Neuronal stem cell (in vitro differentiated cells): Measurements from ENCODE around the gene NPIPA8. TPM values are rescaled to one million over a fixed set of nuclear protein-coding genes. Genes with fewer than 3 reads are reported as not detected.
"Not testable (repeated sequence)": the region's sequence is repeated elsewhere in the genome, so short reads cannot be mapped to it uniquely, and the experiment has no call there.

ENCODE experiments used
- DNase-seq: peaks from one replicate; pipeline ENCODE4 v3.0.0-alpha.2; 2013; ENCODE audit warnings: low spot score
- H2AFZ ChIP-seq: one replicate; pipeline ENCODE4 v1.6.1; 2013; ENCODE audit warnings: mild to moderate bottlenecking, low read length, inconsistent platforms
- H2AK5ac ChIP-seq: 2 replicates; pipeline ENCODE4 v1.6.1; 2013; ENCODE audit warnings: low read depth, mild to moderate bottlenecking, inconsistent platforms, low read length, moderate library complexity, mixed read lengths
- H2BK120ac ChIP-seq: 2 replicates; pipeline ENCODE4 v1.6.1; 2013; ENCODE audit warnings: low read depth, mild to moderate bottlenecking, inconsistent platforms, low read length, moderate library complexity, mixed read lengths
- H2BK12ac ChIP-seq: one replicate; pipeline ENCODE4 v1.6.1; 2013; ENCODE audit warnings: low read length, inconsistent platforms
- H2BK15ac ChIP-seq: 2 replicates; pipeline ENCODE4 v1.6.1; 2013; ENCODE audit warnings: mild to moderate bottlenecking, low read length, inconsistent platforms, mixed read lengths
- H2BK5ac ChIP-seq: one replicate; pipeline ENCODE4 v1.6.1; 2013; ENCODE audit warnings: inconsistent platforms, mild to moderate bottlenecking, low read length, moderate library complexity
- H3K14ac ChIP-seq: one replicate; pipeline ENCODE4 v1.6.1; 2013; ENCODE audit warnings: low read length, inconsistent platforms
- H3K18ac ChIP-seq: 2 replicates; pipeline ENCODE4 v1.6.1; 2013; ENCODE audit warnings: low read length, inconsistent platforms
- H3K23ac ChIP-seq: 2 replicates; pipeline ENCODE4 v1.6.1; 2013; ENCODE audit warnings: low read depth, mild to moderate bottlenecking, mixed read lengths, low read length, inconsistent platforms; ENCODE audit not compliant: poor library complexity
- H3K27ac ChIP-seq: replicated peaks from 3 replicates; pipeline ENCODE4 v1.5.1; 2013; ENCODE audit warnings: low read length, inconsistent platforms
- H3K27me3 ChIP-seq, 3 experiments: 2 replicates each; pipeline ENCODE4 v1.6.1; 2013; ENCODE audit warnings: low read length in 3 of 3, mild to moderate bottlenecking in 2 of 3, inconsistent platforms in 1 of 3, low read depth in 1 of 3, mixed read lengths in 1 of 3, moderate library complexity in 1 of 3; ENCODE audit not compliant: control insufficient read depth in 3 of 3, insufficient read depth in 3 of 3
- H3K36me3 ChIP-seq, 2 donors: replicated peaks in 1 of 2; 2 replicates each; pipeline ENCODE4 v1.6.1; 2013; ENCODE audit warnings: low read length in 2 of 2; ENCODE audit not compliant: control insufficient read depth in 2 of 2, insufficient read depth in 2 of 2
- H3K4ac ChIP-seq: 2 replicates; pipeline ENCODE4 v1.6.1; 2013; ENCODE audit warnings: inconsistent platforms, mild to moderate bottlenecking, low read length, moderate library complexity
- H3K4me1 ChIP-seq, 2 donors: 1 replicate in 1 of 2; 2 replicates in 1 of 2; pipeline ENCODE4 v1.6.1; 2013; ENCODE audit warnings: low read length in 2 of 2, low read depth in 1 of 2; ENCODE audit not compliant: control insufficient read depth in 2 of 2, insufficient read depth in 1 of 2
- H3K4me2 ChIP-seq: one replicate; pipeline ENCODE4 v1.6.1; 2013; ENCODE audit warnings: mild to moderate bottlenecking, low read length, inconsistent platforms; ENCODE audit not compliant: insufficient read depth, poor library complexity, severe bottlenecking
- H3K4me3 ChIP-seq, 2 donors: 2 replicates each; pipeline ENCODE4 v1.5.1; 2013; ENCODE audit warnings: low read length in 2 of 2, mild to moderate bottlenecking in 2 of 2, inconsistent platforms in 1 of 2, moderate library complexity in 1 of 2
- H3K79me1 ChIP-seq: one replicate; pipeline ENCODE4 v1.6.1; 2013; ENCODE audit warnings: low read depth, mild to moderate bottlenecking, inconsistent platforms, low read length, moderate library complexity
- H3K9ac ChIP-seq: one replicate; pipeline ENCODE4 v1.6.1; 2013; ENCODE audit warnings: mild to moderate bottlenecking, low read depth, low read length, inconsistent platforms; ENCODE audit not compliant: poor library complexity
- H3K9me3 ChIP-seq, 2 donors: replicated peaks in 1 of 2; 2 replicates each; pipeline versions ENCODE3 to v1.6.1; 2013; ENCODE audit warnings: low read length in 2 of 2, mild to moderate bottlenecking in 2 of 2, inconsistent platforms in 1 of 2, low read depth in 1 of 2, mixed read lengths in 1 of 2, moderate library complexity in 1 of 2; ENCODE audit not compliant: control insufficient read depth in 2 of 2, insufficient read depth in 1 of 2
- H4K8ac ChIP-seq: one replicate; pipeline ENCODE4 v1.6.1; 2013; ENCODE audit warnings: low read depth, mild to moderate bottlenecking, inconsistent platforms, low read length, moderate library complexity
- H4K91ac ChIP-seq: one replicate; pipeline ENCODE4 v1.6.1; 2013; ENCODE audit warnings: low read length, low read depth, mild to moderate bottlenecking, inconsistent platforms; ENCODE audit not compliant: poor library complexity
- WGBS, 2 donors: extraction: QIAGEN DNeasy Blood & Tissue Kit; methylation state at CpG; one replicate each; pipeline ENCODE4 v1.1.7; 2013; ENCODE audit warnings: missing lambda C conversion rate in 2 of 2, mixed read lengths in 1 of 2; ENCODE audit not compliant: insufficient read length in 2 of 2, insufficient replicate concordance in 1 of 2; ENCODE audit errors: extremely low coverage in 2 of 2; 5-methylcytosine and 5-hydroxymethylcytosine counted together
- polyA plus RNA-seq, 2 experiments: library from polyadenylated mRNA; stranded (reverse); fragments of 200-250 nt; gene quantifications; one replicate each; pipeline ENCODE4 v1.2.3, GENCODE V29; 2013

The NPIPA8 gene
- 11.4 TPM for polyA plus RNA-seq (2013, experiment 1 of 2)
- 12.2 TPM for polyA plus RNA-seq (2013, experiment 2 of 2)

DNA sequence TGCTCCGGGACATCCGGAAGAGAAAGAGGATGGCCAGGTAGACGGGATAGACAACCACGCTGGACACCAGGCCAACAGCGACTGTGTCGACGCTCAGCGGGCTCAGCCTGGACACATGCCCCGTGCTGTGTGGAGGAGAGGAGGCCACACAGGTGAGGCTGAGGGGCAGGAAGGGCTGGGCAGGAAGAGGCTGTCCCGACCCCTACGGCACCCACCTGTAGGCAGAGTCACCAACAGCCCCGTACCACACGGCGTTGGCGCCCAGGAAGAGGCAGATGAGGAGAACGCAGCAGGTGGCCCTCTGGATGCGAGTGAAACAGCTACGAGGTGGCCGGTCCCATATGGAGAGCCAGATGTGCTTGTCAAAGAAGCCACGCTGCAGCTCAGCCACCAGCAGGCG, at the start of gene NPIPA8:
TSS of gene NPIPA8 (minus strand) at position 101 of the 400 bp plus-strand sequence. CDS start 4,074 bp downstream, outside the sequence.
- WGBS, 2 donors = no CpG with 5 or more reads among the region's 21 CpGs
- not testable (repeated sequence) for H2BK5ac ChIP-seq, H3K4me3 ChIP-seq, H3K4me1 ChIP-seq, H3K23ac ChIP-seq, H3K27ac ChIP-seq, H3K4ac ChIP-seq, H2AK5ac ChIP-seq, H3K14ac ChIP-seq, H3K36me3 ChIP-seq, H3K27me3 ChIP-seq, H3K4me2 ChIP-seq, H4K8ac ChIP-seq, H2BK15ac ChIP-seq, H2BK120ac ChIP-seq, H2AFZ ChIP-seq, H3K18ac ChIP-seq, H3K79me1 ChIP-seq, H3K9ac ChIP-seq, H3K9me3 ChIP-seq, H2BK12ac ChIP-seq, H4K91ac ChIP-seq, DNase-seq

GRCh38 chr16:18385285-18385684, 48.7 kb upstream of the NPIPA8 start:
- not testable (repeated sequence) for H3K27me3 ChIP-seq, H3K79me1 ChIP-seq, H3K4ac ChIP-seq, H2AFZ ChIP-seq, H2BK12ac ChIP-seq, H4K91ac ChIP-seq, H3K4me1 ChIP-seq, H3K23ac ChIP-seq, H3K14ac ChIP-seq, H3K4me3 ChIP-seq, H2BK15ac ChIP-seq, H2BK5ac ChIP-seq, H3K9me3 ChIP-seq, H2AK5ac ChIP-seq, H3K36me3 ChIP-seq, H3K9ac ChIP-seq, H3K4me2 ChIP-seq, H3K27ac ChIP-seq, DNase-seq, H2BK120ac ChIP-seq, H4K8ac ChIP-seq, H3K18ac ChIP-seq
- no CpG with 5 or more reads among the region's 33 CpGs for WGBS, 2 donors

- H3K9ac ChIP-seq, H2BK120ac ChIP-seq, H2AK5ac ChIP-seq, H4K91ac ChIP-seq, H2BK5ac ChIP-seq, H3K79me1 ChIP-seq, DNase-seq, H2BK15ac ChIP-seq, H3K9me3 ChIP-seq, H4K8ac ChIP-seq, H3K4me1 ChIP-seq, H3K14ac ChIP-seq, H2AFZ ChIP-seq, H3K18ac ChIP-seq, H3K27ac ChIP-seq, H3K4ac ChIP-seq, H3K4me2 ChIP-seq, H3K36me3 ChIP-seq, H2BK12ac ChIP-seq, H3K23ac ChIP-seq, H3K27me3 ChIP-seq, H3K4me3 ChIP-seq: not testable (repeated sequence)
- WGBS, 2 donors = no CpG with 5 or more reads among the region's 31 CpGs
Measured at GRCh38 chr16:18384869-18385268, 48.3 kb upstream of the NPIPA8 start.

GRCh38 chr16:18384098-18384636, 47.6 kb upstream of the NPIPA8 start:
- not testable (repeated sequence) for H4K8ac ChIP-seq, H3K27ac ChIP-seq, H4K91ac ChIP-seq, H3K23ac ChIP-seq, H2BK5ac ChIP-seq, H2BK15ac ChIP-seq, H3K9me3 ChIP-seq, DNase-seq, H2BK12ac ChIP-seq, H3K27me3 ChIP-seq, H3K36me3 ChIP-seq, H3K4me2 ChIP-seq, H3K4me1 ChIP-seq, H3K4ac ChIP-seq, H3K9ac ChIP-seq, H3K14ac ChIP-seq, H3K79me1 ChIP-seq, H3K4me3 ChIP-seq, H2AFZ ChIP-seq, H2AK5ac ChIP-seq, H2BK120ac ChIP-seq, H3K18ac ChIP-seq
- WGBS, 2 donors = no CpG with 5 or more reads among the region's 25 CpGs
